ENCODE measurements around the gene EEF1G. TPM values are rescaled to one million over a fixed set of nuclear protein-coding genes. Genes with fewer than 3 reads are reported as not detected.

Gene EEF1G
- total and polyA plus RNA-seq, 2 of the 13 experiments (the other 11 are each of a cell fraction or from before 2014, with no cell fraction given), result 1,787 to 2,144 TPM

DNA sequence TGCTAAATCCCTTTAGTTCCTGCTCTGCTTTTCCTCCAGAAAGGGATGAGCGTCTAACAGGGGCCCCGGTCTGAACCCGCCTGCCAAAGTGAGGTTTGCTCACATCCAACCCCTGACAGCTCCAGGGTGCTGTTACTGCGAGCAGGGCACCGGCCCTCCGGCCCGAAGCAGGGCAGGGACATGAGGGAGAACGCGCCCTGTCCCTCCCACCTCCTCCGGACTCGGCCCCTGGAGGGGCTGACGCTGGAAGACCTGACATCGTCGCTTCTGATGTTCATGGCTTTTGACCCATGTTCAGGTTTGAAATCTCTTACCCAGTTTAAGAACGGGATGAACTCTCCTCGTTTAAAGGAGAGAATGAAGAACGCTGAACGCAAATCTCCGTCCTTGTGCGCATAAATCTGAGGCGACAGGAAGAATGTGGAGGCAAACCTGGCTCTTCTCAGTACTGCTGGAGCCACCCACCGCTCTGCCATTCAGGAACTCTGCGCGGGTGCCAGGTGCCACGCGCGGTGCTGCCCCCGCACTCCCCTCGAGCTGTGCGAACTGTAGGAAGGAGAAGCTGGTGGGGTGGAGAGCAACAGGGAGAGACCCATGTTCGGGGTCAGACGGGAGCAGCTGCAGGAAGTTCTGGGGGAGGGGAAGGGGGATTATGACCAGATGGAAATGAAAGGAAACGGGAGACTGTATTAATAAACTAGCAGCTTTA, 826 bp upstream of the EEF1G start (continued):
- peak; percentile 32; the same call in 1 of the 2 replicates for TF ChIP-seq ZNF772 (CRISPR knock-in tag; IDR thresholded peaks at IDR 0.05)
- no peak for TF ChIP-seq ZNF207 (IDR thresholded peaks at IDR 0.05; ENCODE audit: borderline replicate concordance)
- TF ChIP-seq ZNF567 (CRISPR knock-in tag; IDR thresholded peaks at IDR 0.05; ENCODE audit: borderline replicate concordance), result 0 out of 2 replicates have a peak, but pooled peaks have one; percentile 82
- TF ChIP-seq, protein P1, sequence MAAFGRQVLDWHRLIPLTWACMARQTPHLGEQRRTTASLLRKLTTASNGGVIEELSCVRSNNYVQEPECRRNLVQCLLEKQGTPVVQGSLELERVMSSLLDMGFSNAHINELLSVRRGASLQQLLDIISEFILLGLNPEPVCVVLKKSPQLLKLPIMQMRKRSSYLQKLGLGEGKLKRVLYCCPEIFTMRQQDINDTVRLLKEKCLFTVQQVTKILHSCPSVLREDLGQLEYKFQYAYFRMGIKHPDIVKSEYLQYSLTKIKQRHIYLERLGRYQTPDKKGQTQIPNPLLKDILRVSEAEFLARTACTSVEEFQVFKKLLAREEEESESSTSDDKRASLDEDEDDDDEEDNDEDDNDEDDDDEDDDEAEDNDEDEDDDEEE (CRISPR knock-in tag; IDR thresholded peaks at IDR 0.05), result 0 out of 2 replicates have a peak, but pooled peaks have one; percentile 62

DNA sequence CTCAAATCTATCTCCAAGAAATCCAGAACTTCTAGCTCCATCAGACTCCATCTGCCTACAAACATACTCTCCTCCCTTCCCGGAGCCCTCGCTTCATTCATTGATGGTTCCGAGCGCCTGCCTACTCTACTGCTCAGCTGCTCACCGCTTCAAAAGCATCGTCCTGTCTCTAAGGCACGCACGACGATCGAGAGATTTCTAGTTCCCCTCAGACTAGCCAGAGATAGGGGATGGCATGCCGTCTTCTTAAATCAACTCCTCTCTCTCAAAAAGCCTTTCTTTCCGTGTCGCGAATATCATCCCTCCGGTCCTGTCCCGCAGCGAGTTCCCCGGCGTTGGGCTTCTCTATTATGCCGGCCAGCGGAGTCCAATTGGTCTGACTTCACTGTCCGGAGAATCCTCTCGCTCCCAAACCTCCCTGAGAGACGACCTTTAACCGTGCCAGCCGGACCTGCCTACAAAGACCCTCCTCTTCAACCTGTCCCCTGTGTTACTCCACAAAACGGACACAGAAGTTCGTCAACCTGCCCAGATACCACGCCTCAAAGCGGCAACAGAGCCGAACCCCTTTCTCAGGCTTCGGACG, 592 bp downstream of the EEF1G start:
- peak overlapping the region; percentile 92 for H3K9ac ChIP-seq (ENCODE audit: insufficient read depth, low read depth, low read length)
- H3K9me3 ChIP-seq (ENCODE audit: low read length), result no peaks in the 10 kb centered on the region
- under 1% methylated on average over 30 of the region's 33 CpGs for WGBS (ENCODE audit: low lambda C conversion rate)
- H3K27me3 ChIP-seq (ENCODE audit: control insufficient read depth in 1 of 2, insufficient read depth in 2 of 2, low read length in 2 of 2), result no peaks in the 10 kb centered on the region; a peak in 1 of 5 replicates
- DNase-seq (ENCODE audit: low spot score) (no peak), ATAC-seq (peak; percentile 13), FAIRE-seq (no peak)
- TSS peak; percentile 80 for BruUV-seq (replicated peaks)
- H3K4me3 ChIP-seq (replicated peaks in 1 of 3; ENCODE audit: insufficient read depth in 1 of 3, low read depth in 2 of 3, low read length in 3 of 3), result peak overlapping the region; percentile 80 to 96 (median 95)
- H2AFZ ChIP-seq (ENCODE audit: low read length), result no peak overlapping the region
- H3K27ac ChIP-seq (ENCODE audit: extremely low read length, insufficient read depth, low read length), result peak overlapping the region; percentile 77
- peak overlapping the region; percentile 85 for H3K4me2 ChIP-seq (ENCODE audit: low read depth, low read length)
- H3K79me2 ChIP-seq (ENCODE audit: insufficient read depth, low read length), result peaks cover 64% of the 10 kb centered on the region
- in situ Hi-C loops (cut with HindIII; ENCODE audit: extremely low pct_ligation_motif_present, low pct_unique_long_range_greater_than_20kb) (no loop called here), intact Hi-C loops (cut with micrococcal nuclease; ENCODE audit: unreplicated experiment) (no loop called here)
- peaks cover 8% of the 10 kb centered on the region; the same call in 1 of the 2 replicates for H4K20me1 ChIP-seq (ENCODE audit: insufficient read depth, low read length)
- H3K4me1 ChIP-seq (ENCODE audit: insufficient read depth, low read length), result peaks cover 69% of the 10 kb centered on the region
- ChIA-PET CTCF (ENCODE audit: low intra/inter-chr PET ratio, low total read pairs) (no interaction called here), POLR2A (interaction anchor here (0.6 to 5.0 kb wide), 41 partner anchors 8 to 268 kb away, joined by 3 to 160 read pairs (median 6); partner anchors contain the start of genes AHNAK, B3GAT3, C11orf98 and CSKMT)
- peaks cover 14 to 54% of the 10 kb centered on the region in 2 experiments for H3K36me3 ChIP-seq (replicated peaks in 1 of 2; ENCODE audit: control insufficient read depth in 1 of 2, insufficient read depth in 2 of 2, low read length in 2 of 2)
- TF ChIP-seq ZIK1 (CRISPR knock-in tag; IDR thresholded peaks at IDR 0.05; ENCODE audit: borderline replicate concordance, low read depth), result 0 out of 2 replicates have a peak, but pooled peaks have one; percentile 45
- no peak for TF ChIP-seq SALL1 (CRISPR knock-in tag; IDR thresholded peaks at IDR 0.05)
- TF ChIP-seq NR3C1 (CRISPR knock-in tag; IDR thresholded peaks at IDR 0.05), result no peak
- TF ChIP-seq SKIL (CRISPR knock-in tag; IDR thresholded peaks at IDR 0.05; ENCODE audit: borderline replicate concordance), result no peak
- TF ChIP-seq ZNF691 (CRISPR knock-in tag; IDR thresholded peaks at IDR 0.05; ENCODE audit: borderline replicate concordance, low read depth), result 0 out of 2 replicates have a peak, but pooled peaks have one; percentile 3
- TF ChIP-seq HMG20B (CRISPR knock-in tag; conservative IDR thresholded peaks at IDR 0.05), result no peak
- TF ChIP-seq HES4 (CRISPR knock-in tag; IDR thresholded peaks at IDR 0.05; ENCODE audit: borderline replicate concordance), result 0 out of 2 replicates have a peak, but pooled peaks have one; percentile 39
- TF ChIP-seq ZNF772 (CRISPR knock-in tag; IDR thresholded peaks at IDR 0.05), result peak; percentile 1; the same call in 1 of the 2 replicates
- TF ChIP-seq, protein P1 (CRISPR knock-in tag; IDR thresholded peaks at IDR 0.05), result peak; percentile 46; the same call in 1 of the 2 replicates

All from HepG2 (cell line).